ENCODE results near the gene SPRED2.

SPRED2 gene, protein sequence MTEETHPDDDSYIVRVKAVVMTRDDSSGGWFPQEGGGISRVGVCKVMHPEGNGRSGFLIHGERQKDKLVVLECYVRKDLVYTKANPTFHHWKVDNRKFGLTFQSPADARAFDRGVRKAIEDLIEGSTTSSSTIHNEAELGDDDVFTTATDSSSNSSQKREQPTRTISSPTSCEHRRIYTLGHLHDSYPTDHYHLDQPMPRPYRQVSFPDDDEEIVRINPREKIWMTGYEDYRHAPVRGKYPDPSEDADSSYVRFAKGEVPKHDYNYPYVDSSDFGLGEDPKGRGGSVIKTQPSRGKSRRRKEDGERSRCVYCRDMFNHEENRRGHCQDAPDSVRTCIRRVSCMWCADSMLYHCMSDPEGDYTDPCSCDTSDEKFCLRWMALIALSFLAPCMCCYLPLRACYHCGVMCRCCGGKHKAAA

GRCh38 chr2:65432227-65433190 is at the start of gene SPRED2:
SPRED2 (minus strand) TSS chr2:65432599; CDS start chr2:65431987, 612 bp downstream.
- DNase-seq (ENCODE audit: low read depth), result peak; percentile 91

DNA sequence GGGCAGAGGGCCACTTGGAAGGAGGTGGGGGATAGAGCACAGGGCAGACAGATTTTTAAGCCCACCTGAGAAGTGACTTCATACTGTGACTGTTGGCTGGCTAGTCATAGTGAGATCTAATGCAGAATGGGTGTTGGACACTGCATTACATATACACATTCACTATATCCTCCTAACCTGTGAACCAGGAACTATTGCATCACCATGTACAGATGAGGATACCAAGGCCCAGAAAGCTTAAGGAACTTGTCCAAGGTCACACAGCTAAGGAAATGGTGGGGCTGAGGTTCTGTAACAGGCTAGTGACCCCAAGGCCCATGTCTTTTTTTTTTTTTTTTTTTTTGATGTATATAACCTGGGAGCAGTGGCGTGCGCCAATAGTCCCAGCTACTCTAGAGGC is 49.6 kb upstream of the SPRED2 start:
- DNase-seq (ENCODE audit: low read depth), result no peak

DNA sequence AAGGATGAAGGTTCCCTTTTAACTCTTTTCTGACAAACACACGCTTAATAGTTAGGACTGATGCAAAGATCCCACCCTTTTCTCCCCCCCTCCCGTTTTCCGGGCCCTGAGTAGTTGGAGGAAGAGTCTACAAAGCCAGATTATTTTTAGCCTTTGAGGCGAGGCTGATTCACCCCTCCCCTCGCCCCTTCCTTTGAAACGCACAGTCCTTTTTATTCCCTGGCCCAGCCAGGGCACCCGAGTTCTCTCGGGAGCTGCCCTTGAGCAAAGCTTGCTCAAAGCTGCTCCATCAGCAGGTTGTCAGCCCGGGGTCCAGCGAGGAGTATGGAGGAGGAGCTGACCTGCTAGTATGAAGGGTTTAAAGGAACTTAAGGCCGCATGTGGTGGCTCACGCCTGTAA is 47.1 kb upstream of the SPRED2 start:
- no peak for DNase-seq (ENCODE audit: low read depth)

DNA sequence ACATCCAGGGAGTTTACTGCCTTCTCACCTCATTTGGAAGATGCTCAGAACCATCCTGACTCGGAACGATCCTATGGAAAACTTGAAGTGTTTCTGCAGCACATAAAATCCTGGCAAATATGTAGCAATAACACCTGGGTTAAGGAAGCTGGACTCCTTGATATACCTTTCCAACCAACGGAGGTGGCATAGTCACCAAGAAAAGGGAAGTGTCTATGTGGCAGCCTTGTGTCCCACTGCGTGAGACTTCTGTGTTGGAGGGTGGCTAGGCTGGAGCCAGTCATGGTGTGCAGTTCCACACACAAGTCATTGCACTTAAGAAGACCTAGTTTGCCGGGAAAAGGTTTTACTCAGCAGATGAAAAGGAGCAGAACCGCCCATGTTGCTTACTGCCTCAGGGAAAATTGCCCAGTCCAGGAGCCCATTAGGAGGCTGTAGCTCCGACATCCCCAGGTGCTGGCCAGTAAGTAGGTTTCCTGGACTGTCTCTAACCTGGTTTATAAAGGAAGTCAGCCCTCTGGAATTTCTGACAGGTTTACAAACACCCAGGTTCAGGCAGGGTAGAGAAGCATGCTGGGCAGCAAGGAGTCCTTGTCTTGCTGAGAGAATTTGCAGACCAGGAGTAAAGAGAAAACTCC is 46.2 kb upstream of the SPRED2 start:
- DNase-seq (ENCODE audit: low read depth), result no peak

- DNase-seq (ENCODE audit: low read depth), result no peak
Observed at GRCh38 chr2:65477590-65477989, 45.2 kb upstream of the SPRED2 start.

DNA sequence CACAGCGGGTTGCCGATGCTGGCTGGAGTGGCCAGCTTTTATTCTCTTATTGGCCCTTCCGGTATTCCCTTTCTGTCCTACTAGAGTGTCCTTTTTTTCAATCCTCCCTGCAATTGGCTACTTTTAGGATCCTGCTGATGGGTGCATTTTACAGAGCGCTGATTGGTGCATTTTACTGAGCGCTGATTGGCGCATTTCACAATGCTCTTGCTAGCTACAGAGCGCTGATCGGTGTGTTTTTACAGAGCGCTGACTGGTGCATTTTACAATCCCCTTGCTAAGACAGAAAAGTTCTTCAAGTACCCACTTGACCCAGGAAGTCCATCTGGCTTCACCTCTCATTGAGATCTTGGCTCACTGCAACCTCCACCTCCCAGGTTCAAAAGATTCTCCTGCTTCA is 44.4 kb upstream of the SPRED2 start:
- DNase-seq (ENCODE audit: low read depth), result no peak

DNA sequence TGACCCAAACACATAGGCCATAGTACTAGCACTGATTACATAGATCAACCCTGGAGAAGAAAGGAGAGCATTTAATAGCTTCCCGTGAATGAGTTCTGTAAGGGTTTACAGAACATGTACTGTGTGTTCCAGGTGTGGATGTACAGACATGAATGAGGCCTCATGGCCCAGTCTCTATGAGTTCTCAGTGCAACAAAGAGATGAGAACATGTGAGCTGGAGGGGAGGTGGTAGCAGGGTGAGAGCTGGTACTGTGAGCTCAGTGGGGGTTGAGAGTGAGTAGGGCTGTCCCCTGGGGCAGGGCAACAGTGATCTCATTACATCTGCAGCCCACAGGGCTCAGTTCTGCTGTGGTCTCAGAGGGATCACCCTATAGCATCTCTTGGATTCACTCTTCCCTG is 42.6 kb upstream of the SPRED2 start:
- DNase-seq (ENCODE audit: low read depth), result no peak

DNA sequence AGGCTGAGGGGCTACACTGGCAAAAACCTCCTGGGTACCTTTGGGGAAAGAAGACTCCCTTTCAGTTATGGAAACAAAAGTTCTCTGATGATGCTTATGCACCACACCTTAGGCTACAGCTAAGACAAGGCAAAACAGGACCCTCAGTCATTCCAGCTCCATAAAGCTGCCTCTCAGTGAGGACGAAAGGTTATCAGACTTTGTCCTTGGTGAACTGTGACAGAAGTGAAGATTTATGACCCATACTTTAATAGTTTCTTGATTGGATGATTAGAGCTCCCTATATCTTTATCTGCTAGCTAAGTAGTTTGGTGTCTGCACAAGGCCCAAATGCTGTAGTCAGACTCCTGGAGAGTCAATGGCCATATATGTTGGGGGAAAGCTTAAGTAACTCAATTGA is 40.6 kb upstream of the SPRED2 start:
- no peak for DNase-seq (ENCODE audit: low read depth)

GRCh38 chr2:65471409-65471808 is 39.0 kb upstream of the SPRED2 start:
- no peak for DNase-seq (ENCODE audit: low read depth)

- no peak for DNase-seq (ENCODE audit: low read depth)
Observed at GRCh38 chr2:65466551-65466950, 34.2 kb upstream of the SPRED2 start.

DNA sequence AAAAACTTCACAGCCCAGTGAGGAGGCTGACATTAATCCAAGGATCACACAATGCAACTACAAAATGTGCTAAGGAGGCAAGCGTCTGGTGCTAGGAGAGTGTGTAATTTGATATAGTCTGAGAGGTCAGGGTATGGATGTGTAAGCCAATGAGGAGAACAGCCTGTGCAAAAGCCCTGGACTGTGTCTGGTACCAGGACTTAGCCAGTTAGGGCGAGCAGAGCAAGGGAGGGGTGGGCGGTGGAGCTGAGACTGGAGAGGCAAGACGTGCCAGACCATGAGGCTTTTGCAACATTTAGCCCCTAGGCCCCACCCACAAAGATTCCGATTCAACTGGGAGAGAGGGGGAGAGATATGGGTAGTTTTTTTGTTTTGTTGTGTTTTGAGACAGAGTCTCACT is 33.5 kb upstream of the SPRED2 start:
- DNase-seq (ENCODE audit: low read depth), result no peak

DNA sequence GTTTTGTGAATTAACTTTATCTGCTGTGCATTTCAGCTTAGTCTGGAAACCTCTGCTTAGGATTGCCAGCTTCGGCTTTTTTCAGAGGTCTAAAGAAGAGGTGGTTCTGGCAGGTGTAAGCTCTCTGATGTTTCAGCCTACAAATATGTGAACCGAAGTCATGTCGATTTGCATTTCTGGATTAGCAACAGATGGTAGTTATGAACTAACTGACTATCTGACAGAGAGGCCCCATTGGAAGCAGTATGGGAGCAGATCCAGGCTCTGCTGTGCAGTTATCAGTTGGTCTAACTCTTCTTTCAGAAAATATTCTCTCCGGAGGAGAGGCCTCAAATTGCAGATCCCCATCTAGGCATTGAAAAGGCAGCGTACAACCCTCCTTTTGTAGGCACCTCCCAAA is 32.7 kb upstream of the SPRED2 start:
- DNase-seq (ENCODE audit: low read depth), result no peak

DNA sequence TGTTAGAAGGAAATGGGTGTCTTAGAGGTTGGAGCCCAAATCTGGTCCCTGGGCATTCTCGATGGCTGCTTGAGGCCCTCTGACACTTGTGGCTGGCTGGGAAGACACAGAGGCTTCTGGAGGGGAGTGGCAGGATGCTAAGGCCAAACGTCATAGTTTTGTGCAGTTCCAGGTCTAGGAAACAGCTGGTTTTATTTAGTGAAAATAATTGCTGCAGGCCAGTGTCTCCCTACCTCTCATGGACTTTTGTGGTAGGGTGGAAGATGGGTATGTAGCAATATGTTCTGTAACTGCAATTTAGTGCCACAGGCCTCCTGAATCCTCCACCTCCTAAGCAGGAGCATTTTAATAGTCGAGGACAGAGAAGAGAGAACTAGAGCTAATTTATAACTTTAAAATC is 32.2 kb upstream of the SPRED2 start:
- no peak for DNase-seq (ENCODE audit: low read depth)

DNA sequence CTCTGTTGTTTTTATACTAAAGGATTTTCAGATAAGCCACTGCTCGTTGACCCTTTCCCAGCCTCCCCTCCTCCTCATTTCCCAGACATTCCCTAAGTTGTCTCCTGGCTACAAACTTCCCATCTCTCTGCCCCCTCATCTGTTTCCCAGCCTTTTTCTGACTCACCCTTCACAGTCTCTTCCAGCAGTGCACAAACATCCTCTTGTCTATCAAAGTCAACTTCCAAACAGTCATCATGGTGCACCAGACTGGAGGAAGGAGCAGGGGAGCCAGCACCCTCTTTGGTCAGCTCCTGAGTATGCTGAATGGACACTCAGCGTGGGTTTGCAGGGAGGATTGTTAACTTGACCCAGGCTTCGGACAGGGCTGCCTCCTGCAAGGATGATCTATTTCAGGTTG is 26.6 kb upstream of the SPRED2 start:
- no peak for DNase-seq (ENCODE audit: low read depth)

DNA sequence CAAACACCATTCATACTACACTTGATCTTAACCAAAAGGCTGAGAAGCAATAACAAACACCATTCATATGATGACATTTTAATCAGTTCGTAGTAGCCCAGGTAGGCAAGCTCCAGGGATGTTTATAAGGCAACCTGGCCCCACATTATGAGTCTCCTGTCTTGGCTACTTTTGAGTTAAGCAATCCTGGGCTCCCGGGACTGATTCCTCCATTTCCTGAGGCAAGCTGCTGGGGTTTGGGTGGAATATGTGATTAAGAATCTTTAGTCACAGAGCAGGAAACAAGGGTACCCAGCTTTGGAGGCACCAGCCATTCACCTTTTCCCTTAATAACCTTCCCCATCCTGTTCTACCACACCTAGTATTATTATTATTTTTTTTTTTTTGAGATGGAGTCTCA is 24.5 kb upstream of the SPRED2 start:
- DNase-seq (ENCODE audit: low read depth), result no peak

GRCh38 chr2:65456064-65456463 is 23.7 kb upstream of the SPRED2 start:
- DNase-seq (ENCODE audit: low read depth), result no peak

GRCh38 chr2:65453916-65454315 is 21.5 kb upstream of the SPRED2 start:
- DNase-seq (ENCODE audit: low read depth), result no peak

DNA sequence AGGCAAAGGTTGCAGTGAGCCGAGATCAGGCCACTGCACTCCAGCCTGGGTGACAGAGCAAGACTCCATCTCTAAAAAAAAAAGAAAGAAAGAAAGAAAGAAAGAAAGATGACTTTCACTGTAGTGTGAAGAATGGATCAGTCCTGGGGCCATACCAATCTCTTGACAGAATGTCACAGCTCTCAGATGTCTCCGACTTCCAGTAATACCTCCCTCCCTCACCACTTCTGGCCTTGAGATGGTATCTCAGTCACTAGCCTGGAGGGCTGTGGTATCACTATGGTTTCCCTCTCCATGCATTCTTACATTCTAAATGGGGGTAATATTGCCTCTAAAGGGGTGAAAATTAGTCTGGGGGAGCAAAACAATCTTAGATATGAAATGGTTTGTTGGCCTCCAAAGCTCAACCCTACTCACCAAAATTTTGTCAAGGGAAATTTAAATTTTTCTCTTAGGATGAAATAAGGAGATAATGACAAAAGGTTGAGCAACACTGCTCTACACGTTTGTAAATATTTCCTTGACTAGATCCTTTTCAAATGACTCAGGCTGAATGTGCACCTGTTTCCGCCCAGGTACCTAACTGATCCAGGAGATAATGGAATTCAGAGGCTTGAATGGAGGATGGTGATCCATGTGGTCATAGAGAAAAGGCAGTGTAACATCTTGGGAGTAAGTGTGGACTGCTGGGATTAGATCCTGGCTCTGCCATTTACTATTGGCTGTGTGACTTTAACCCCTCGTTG is 19.9 kb upstream of the SPRED2 start:
- no peak for DNase-seq (ENCODE audit: low read depth)

GRCh38 chr2:65450810-65451209 is 18.4 kb upstream of the SPRED2 start:
- no peak for DNase-seq (ENCODE audit: low read depth)

- DNase-seq (ENCODE audit: low read depth), result no peak
Observed at GRCh38 chr2:65450393-65450792, 18.0 kb upstream of the SPRED2 start.

DNA sequence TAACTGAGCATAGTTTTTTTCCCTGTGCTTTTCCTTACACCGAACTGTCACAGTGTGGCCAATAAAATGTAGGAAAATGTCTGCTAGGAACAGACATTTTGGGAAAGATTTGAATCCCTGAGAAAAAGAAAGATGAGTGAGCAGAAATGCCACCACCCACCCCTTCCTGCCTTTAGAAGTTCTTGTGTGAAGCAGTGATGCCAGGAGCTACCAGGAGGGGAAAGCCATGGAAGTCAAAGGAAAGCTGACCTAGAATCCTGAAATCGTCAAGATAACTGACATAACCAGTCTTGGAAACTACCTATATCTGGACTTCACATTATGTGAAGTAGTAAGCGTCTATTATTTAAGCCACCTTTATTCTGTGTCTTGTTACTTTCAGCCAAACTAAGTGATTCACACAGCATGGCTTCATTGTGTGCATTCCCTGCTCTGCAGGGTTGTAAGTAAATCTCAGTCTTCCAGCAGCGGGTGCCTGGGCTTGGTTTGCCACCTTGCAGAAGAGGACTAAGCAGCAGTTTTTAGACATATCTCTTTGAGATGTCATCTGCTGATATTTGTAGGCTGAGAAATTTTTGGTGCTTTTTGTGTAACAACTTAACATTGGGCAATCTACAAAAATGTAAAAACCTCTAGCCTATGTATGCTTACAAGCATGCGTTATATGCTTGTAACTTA is 11.2 kb upstream of the SPRED2 start:
- DNase-seq (ENCODE audit: low read depth), result no peak
